HG02588 (cell line): ENCODE results near the gene MYOCD.
A peak's percentile ranks its signal among the peaks of the same experiment; 100 is the strongest.

ENCODE experiments used
- ATAC-seq: cut with Tn5 transposase; IDR thresholded peaks from one replicate; pipeline ENCODE4 v1.9.1; 2021; ENCODE audit warnings: mild to moderate bottlenecking, moderate library complexity; ENCODE audit not compliant: unreplicated experiment

Gene MYOCD

DNA sequence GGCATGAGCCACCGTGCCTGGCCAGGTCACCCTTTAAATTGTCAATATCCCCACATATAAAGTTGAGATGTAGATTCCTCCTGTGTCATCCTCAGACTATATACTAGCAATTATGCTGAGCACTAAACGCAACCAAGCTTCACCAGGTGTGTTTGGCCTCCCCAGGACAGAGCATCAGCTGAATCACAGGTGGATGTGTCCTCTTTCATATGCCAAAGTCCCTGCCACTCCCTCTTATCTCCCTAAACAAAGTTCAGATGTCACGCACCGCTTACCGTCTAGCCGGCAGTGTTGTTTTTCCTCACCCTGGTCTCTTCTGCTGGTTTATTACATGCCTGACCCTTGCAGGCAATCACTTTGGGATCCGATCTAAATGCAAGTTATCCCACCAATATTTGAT is 79.8 kb downstream of the MYOCD start:
- no peak for ATAC-seq

DNA sequence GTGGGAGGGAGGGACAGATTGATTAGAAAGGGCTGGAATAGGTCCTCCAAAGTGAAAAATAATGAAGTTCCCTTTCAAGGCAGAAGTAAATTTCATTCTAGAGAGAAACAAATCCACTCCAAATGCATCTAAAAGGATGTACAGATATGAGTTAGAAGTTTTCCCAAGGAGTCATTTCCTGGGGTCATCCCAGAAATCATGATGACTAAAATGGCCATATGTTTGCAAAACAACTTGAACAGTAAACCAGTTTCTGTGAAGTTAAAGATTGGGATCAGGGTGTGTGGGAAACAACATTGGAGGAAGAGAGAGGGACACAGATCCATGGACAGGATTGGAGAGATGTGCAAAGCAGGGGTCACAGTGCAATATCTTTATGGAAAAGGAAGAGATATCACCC is 91.1 kb downstream of the MYOCD start:
- no peak for ATAC-seq

DNA sequence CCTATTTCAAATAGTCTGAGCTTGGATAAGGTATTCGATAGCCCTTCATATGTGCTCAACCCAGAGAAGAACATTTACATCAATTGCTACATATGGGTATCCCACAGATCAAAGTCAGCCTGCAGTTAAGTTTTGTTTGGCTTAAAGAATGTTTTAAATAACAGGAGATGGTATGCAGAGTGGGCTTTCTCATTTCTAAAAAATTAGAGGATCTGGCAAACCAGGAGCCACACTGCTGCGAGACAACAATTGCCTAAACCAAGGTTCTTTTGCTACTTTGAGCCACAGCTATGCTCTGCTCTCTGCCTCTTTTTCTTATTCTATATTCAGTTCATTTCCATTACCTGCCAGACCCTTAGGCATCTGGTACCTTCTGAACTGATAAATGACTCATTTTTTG is 93.4 kb downstream of the MYOCD start:
- ATAC-seq: no peak

DNA sequence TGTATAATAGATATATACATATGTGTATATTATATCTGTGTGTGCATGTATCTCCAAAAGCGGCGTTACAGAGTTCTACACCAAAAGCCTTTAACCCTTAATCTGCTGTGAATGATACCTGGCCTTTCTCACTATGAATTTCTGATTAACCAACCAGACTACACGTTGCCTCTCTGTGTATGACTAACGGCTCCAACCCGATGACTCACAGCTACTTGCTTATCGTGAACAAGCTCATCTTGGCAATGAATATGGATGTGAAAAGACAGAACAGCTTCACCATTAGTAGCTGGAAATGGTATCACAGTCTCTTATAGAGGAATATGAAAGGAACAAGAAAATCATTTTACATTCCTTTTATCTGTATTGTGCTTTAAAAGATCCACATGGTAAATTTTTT is 99.9 kb downstream of the MYOCD start:
- ATAC-seq: no peak

DNA sequence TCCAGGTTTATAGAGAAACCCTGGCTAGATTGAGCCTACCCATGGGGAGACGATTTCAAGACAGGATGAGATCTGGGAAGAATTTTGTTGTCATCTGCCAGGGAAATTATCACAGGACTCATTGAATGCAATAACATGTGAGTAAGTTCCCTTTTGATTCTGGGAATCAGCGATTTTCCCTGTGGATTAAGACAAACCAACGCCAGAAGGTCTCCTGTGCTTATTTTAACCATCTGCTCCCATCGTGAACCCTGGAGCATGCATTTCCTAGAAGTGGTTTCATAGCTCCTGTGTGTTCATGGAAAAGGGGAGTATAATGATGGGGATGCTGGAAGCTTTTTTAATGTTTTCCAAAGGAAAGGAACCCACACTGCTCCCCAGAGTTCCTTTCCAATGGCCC is 102.6 kb downstream of the MYOCD start:
- ATAC-seq: no peak

DNA sequence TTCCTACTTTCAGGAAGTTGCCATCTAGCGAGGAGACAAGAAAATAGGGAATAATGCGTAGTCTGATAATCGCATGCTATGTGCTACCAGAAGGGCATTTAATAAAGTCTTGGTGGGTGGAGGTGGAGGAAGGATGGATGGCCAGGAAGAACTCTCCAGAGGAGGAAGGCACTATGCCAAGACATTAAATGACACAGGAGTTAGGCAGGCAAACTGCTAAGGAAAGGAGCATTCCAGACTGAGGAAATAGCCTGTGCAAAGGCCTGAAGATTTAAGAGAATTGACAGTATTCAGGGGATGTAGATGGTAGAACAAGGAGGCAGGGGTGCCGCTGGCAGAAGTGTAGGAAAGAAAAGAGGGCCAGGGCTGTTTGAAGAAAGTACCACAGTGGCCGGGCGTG is 104.3 kb downstream of the MYOCD start:
- no peak for ATAC-seq

DNA sequence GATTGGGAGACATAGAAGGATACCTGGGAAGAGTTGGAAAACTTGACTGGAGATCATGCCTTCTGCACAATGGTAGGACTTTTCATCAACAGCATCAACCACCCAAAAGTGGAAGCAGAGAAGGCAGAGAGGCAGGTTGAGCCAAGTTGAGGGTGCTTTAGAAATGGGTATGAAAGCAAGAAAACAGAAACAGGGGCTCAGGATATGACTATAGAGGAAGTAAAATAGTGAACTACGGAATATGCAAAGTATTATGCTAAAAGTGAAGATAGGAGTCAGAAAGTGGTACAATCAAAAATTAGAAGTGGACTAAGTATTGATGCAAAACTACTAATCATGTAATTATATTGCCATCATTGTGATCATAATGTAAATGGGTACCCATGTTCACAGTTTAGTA is 107.5 kb downstream of the MYOCD start:
- no peak for ATAC-seq

DNA sequence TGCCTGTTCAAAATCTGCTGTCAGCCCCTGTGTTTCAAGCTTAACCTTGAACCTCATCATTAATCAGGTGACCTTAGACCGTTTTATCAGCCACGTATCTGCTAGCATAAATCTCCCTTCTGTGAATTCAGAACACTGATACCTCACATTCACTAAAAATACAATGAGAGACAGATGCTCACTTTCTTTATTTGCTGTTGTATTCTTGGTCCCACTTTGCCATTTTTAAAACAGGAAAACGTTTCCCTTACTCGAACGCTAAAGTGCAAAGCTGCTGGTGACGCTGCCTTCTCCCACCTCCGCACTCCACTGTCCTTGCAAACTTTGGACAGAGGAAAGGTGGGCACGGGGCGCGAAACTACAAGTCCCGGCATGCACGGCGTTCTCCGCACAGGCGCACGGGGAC is 123.4 kb downstream of the MYOCD start:
- peak; percentile 93 for ATAC-seq

DNA sequence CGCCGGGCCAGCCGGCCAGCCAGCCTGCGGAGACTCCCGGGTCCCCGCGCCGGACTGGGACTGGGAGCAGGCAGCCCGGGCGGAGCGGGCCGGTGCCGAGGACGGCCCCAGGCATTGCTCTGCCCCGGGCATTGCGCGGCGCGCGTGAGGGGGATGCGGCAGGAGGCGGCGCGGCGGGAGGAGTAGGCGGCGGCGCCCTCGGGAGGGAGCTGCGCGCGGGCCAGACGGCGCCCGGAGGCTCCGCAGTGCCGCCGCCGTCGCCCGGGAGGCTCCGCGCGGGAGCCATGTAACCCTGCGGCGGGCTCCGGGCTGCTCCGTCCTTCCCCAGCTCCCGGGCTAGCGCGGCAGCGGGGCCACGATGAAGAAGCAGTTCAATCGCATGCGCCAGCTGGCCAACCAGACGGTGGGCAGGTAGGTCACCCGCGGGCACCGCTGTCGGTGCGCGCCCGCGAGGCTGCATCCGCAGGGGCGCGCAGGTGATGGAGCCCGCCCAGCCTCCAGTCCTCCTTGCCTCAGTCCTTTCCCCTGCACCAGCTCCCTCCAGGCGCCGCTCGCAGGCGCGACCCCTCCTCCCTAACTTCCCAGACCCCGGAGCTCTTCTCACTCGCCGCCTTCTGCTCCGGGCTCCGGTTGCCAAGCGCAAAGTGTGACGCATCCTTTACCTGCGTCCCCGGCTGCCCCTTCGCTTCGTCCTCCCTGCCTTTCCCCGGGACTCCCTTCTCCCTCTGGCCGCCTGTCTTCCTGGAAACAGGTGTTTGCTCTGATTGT is 124.0 kb downstream of the MYOCD start, which contains the start of gene ARHGAP44:
ARHGAP44 (plus strand) TSS at position 18 of the 768 bp plus-strand sequence; CDS start at position 359, 341 bp downstream.
- peak; percentile 74 for ATAC-seq

DNA sequence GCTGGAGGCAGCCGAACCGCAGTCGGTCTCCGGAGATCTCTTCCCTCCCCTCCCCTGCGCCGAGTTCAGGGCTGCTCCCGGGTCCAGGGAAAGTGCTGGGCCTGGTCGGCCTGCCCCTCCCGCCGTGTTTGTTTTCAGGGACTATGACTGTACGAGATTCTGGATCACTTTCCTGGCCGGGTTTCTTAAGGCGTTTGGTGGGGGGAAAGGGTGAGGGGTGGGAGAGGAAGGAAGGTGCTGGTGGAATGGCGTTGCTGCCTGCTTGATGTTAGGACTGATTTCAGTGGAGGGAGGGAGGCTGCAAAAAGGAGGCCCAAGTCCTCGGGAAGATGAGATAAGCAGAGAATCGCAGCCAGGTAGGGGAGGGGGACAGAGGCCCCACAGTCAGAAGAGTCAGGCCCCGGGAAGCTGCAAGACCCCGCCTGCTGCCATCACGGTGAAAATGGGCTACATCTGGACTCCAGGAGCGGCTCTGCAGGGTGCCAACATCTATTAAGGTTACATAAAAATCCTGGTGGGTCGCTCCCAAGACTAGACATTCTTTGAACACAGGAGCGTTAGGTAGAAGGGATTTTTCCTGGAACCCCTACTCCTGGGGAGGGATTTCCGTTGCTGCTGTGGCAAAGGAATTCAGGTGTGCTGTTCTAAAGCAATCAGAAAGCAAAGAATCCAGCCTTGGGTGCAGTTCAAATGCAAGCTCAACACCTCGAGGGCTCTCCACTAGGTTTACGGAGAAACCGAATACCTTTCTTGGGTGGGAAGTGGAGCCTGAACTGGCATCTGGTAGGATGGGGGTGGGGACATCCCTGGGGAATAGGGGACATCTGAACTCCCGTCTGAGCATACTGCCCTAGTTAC is 124.8 kb downstream of the MYOCD start:
- no peak for ATAC-seq

DNA sequence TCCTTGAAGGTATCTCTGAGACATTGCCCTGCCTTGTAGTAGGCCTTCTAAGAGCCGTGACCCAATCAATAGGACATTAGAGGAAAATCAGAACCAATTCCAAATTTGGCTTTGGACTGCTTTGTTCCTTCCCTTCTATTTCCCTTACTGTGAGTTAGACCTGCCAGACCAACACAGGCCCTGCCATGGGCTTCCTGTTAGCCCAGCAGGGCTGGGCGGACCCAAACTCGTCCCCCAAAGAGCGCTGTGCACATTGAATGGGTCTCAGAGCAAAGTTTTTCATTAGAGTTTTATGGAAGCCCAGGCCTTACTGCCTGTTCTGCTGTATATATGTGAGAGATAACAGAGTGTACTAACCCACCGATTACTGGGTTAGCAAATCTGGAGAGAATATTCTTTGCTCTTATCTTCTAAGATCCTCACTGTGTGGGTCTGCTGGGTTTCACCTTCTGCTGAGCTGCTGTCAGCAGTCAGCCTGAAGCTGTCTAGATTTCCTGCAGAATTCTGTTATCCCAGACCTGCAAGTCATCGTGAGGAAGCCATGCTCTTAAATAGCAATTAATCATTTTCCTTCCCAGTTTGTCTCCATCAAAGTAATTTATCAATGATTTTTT is 129.3 kb downstream of the MYOCD start:
- ATAC-seq: no peak

DNA sequence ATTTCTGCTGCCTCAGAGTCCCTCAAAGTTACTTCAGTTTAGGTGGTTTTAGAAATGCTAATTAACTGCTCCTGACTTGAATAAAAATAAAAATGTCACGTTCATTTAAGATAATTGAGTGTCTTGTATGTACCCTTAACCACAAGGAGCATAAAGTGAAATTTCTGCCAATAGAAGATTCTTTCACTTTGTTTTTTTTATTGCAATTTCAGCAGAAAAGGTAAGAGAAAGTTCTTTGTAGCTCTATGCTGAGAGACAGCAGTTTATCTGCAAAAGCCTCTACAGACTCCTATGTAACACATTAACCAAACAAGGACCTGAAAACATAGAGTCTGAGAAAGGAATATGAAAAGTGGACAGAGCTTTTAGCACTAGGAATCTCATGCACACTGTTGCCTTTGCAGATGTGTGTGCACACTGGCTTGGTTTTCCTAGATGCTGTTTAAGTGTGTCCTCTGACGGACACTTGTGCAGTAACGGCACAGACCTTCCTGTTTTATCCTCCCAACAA is 135.2 kb downstream of the MYOCD start:
- ATAC-seq: no peak

DNA sequence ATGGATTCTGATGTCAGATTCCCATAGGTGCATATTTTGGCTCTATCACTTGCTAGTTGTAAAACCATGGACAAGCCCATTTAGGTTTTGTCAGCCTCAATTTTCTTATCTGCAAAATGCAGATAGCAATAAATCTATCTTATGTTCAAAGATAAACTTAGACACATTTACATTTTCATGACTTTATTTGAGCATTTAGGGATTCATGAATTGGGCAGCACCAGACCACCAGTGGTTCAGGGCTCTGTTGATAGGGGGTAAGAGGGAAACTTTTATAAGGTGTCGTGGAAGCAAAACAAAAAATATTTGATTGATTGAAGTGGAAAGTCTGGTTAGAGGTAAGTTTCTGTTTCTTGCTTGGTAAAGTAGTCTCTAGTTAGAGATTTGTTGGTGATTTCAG is 140.9 kb downstream of the MYOCD start:
- no peak for ATAC-seq

DNA sequence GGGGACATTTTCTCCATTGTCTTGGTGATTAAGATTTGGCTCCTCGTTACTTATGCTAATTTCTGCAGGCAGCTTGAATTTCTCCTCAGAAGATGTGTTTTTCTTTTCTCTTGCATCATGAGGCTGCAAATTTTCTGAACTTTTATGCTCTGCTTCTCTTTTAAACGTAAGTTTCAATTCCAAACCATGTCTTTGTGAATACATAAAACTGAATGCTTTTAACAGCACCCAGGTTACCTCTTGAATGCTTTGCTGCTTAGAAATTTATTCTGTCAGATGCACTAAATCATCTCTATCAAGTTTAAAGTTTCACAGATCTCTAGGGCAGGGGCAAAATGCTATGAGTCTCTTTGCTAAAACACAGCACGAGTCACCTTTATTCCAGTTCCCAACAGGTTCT is 143.0 kb downstream of the MYOCD start:
- ATAC-seq: no peak

DNA sequence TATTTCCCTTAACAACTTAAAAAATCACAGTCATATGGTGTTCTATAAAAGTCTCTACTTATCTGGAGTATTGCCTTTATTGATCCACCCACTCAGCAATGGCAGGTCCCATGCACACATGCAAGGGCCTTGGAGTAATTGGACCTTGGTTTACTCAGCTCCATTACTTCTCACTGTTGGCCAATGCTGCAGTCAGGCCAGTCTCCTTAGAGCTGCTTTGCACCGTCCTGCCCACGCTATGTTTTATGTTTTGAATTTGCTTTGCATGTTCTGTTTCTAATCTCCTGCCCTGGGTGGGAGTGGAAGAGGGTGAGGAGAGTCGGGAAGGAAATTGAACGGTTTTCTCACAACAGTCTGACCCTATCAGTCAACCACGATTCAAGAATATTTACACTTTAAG is 147.2 kb downstream of the MYOCD start:
- no peak for ATAC-seq

DNA sequence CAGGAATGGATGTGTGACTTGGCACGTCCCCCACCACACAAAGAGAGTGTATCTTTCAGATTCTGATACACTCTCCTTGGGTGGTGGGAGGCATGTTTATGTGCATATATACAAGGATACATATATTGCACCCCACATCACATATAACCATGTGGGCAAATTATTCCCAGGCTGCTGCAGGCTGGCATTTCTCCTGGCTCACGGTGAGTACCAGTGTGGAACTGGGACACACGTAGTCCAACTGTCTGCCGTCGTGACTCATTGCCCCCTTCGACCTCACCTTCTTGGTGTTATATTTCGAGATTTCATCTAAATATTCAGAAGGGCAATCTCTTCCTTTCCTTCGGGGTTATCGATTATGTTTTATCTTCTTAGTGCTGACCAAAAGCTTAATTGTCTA is 148.0 kb downstream of the MYOCD start:
- ATAC-seq: no peak

DNA sequence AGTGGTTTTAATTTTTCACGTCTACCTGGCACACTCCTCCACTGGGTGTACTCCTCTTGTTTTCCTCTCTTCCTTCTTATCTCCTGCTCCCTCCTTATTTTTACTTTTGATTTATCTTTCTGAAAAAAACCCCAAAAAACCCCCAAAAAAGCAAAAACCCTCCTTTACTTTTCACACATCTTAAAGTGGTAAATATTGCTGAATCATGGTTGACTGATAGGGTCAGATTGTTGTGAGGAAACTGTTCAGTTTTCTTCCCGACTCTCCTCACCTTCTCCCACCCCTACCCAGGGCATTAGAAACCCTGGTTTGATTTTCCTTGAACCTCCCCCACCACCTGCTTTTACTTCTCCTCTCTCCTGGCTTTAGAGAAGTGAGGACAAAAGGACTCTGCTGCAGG is 149.0 kb downstream of the MYOCD start:
- ATAC-seq: no peak

DNA sequence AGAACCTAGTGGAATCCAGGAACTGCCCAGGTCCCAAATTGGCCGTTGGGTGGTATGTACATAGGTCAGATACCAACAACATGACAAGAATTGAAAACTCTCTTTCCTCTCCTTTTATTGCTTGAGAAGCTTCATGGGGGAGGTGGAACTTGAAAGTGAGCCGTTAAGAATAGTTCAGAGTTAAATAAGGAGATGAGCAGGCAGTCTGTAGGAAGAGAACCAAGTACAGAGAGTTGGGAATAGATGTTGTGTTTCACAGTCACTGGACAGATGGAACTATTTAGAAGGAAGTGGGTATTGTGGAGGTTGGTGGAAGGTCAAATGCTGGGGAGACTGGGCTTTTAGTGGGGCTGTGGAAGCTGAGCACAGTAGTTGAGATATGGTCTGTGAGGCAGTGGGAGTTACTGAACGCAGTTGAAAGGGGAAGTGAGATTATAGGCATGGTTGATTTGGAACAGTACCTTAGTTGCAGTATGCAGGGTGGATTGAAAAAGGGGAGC is 150.0 kb downstream of the MYOCD start:
- peak; percentile 99 for ATAC-seq
